ENCODE results near the gene DNAJC8.
A peak's percentile ranks its signal among the peaks of the same experiment; 100 is the strongest.

Gene DNAJC8

DNA sequence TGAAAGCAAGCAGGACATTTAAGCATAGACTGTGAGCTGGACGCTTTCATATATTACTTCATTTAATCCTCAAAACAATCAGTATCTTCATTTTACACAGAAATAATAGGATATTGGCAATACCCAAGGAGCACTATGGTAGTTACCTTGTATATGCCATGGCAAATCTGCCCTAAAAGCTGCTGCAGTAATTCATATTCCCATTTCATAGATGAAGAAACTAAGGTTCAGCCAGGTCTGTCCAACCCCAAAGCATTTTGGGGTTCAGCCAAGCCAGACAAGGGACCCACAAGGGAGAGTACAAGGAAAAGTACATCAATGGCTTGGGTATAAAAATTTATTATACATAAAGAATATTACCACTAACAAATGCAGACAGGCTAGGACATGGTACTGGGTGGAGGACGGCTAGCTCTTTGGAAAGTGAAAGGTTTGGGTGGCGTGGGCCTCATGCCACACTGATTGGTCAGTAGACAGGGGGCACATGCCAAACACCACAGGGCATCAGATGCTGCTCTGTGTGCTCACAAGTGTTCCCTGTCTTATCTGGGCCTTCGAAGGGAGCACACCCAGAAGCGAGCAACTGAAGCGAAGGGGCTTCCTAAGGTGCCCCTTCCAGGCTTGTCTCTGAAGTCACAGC, 32.5 kb downstream of the DNAJC8 start:
- DNase-seq (ENCODE audit: low read depth in 3 of 3) = no peak

DNA sequence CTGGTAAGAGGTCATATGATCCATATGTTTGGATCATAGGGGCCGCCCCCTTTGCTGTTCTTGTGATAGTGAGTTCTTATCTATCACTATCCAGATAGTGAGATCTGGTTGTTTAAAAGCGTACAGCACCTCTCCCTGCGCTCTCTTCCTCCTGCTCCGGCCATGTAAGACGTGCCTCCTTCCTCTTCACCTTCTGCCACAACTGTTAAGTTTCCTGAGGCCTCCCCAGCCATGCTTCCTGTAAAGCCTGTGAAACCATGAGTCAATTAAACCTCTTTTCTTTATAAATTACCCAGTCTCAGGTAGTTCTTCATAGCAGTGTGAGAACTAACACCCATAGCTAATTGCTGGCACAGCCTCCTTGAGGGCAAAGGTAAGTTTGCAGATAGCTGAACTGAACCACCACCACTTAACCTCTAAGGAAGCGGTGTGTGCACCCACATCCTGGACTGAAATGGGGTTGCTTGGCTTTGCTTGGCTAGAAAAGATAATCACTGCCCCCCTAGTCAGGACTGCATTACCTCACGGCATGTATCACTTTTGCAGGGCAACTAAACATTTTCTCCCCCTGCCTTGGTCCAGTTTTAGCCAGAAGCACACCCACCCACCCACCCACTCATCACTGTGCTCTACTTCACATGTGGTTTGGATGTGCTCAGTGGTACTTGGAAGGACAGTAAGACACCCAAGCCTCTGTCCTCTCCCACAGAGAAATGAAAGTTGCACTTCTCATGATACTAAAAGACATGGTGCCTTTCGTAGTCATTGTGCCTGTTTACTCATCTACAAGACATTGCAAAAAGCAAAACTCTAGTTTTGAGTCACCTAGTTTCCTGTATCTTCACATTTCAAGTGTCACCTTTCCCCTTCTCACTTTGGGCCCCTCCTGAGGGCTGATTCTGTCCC, 33.2 kb downstream of the DNAJC8 start:
- peak in 1 of 3 experiments; percentile 11 for DNase-seq (ENCODE audit: low read depth in 3 of 3)

DNA sequence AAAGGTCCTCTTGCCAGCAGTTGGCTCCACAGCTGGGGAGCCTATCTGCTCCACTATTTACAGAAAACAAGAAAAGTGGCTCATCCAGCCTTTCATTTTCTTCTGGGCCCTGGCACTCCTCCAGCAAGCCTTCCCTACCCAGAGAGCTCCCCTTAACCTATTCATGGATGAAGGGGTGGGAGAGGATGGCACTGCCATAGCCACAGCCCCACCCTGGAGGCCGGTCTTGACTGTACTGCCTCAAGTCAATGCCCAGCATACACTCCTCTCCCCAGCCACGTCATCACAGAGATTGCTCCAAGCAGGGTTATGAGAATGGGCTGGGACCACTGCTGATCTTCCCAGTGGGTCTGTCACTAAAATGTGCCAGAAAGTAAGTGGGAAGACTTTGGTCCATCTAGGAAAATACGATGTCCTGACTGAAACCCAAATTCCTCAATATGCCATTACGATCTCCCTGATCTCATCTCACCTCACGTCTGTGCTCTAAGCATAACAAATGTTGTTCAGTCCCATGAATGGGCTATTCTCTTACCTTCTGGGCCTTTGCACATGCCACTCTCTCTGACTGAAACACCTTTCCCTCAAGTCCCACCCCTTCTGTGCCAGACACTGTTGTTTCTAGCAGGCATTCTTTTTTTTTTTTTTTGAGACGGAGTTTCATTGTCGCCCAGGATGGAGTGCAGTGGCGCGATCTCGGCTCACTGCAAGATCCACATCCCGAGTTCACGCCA, 35.0 kb downstream of the DNAJC8 start:
- no peak for DNase-seq (ENCODE audit: low read depth in 3 of 3)

DNA sequence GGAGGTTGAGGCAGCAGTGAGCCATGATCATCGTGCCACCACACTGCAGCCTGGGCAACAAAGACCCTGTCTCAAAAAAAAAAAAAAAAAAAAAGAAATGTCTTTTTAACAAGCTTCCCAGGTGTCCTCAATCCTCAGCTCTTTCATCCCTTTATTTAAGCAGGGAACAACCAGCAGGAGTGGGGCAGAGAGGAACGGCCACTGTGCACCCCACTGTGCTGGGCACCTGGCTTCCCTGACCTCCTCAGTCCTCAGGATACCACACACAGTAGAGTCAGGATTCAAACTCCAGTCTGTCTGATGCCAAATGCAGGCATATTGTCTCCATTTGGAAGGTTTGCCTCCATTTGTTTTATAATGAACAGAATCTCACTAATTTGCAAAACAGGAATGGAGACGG, 36.5 kb downstream of the DNAJC8 start:
- DNase-seq (ENCODE audit: low read depth in 3 of 3) = no peak

DNA sequence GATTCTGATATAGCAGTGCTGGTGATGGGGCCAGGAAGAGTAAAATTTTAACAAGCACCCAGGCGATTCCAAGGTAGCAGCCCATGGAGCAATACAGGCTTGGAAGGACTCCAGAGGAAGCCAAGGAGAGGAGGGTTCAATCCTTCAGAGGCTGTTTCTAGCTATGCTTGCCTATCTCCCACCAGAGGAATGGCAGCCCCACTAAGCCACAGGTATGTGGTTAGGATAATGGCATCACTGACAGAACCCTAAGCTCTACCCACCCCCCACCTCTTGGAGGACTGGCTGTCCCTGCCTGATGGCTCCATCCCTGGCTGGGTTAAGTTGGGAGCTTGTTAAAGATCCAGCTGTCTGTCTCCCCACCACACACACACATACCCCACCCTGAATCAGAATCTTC, 37.0 kb downstream of the DNAJC8 start:
- DNase-seq (ENCODE audit: low read depth in 3 of 3) = no peak

DNA sequence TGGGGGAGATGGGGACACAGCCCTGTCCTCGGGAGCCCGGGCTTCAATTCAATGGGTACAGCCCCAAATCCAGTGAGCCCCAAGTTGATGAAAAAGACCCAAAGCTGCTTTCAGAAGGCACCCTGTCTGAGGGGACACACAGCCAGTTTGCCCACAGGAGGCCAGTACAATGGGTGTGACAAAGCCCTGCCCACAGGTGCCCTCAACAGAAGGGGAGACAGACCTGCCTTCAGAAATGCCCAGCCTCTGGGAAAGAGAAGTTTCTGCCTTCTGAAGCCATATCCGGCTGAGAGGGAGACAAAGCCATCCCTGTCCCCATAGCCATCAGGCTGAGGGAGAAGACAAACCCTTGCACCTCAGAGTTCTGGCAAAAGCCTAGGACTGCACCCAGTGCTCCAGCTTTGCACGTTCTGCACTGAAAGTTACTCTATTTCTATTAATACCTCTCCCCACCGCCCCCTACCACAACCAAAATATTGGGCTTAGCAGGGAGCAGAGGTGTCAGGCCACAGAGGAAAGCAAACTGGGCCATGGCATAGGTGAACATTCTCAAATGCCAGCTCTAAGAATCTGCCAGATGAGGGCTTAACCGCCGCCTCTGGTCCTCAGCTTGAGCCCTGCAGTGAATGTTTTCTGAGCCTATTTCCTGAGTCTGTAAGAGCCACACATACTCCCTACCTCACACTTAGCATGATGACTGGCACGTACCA, 38.3 kb downstream of the DNAJC8 start:
- DNase-seq (ENCODE audit: low read depth in 3 of 3) = no peak

DNA sequence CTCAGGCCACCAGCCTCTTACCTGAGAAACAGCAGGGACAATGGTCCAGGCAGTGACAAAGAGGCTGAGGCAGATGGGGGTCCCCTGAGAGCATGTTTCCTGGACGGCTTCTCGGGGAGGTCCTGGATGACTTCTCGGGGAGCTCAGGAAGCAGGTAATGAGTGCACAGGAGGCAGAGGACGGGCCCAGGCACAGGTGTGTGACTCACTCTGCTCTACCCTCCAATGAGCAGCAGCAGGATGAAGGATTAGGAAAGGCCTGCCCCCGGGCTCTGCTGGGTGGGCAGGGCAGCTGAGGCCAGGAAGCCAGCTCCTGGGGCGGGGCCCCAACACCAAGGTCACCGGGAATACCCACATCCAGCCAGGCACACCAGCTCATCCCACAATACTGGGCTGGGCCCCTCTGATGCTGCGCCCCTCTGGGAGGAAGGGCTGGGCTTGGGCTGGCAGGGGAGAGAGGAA, 39.1 kb downstream of the DNAJC8 start:
- no peak for DNase-seq (ENCODE audit: low read depth in 3 of 3)

DNA sequence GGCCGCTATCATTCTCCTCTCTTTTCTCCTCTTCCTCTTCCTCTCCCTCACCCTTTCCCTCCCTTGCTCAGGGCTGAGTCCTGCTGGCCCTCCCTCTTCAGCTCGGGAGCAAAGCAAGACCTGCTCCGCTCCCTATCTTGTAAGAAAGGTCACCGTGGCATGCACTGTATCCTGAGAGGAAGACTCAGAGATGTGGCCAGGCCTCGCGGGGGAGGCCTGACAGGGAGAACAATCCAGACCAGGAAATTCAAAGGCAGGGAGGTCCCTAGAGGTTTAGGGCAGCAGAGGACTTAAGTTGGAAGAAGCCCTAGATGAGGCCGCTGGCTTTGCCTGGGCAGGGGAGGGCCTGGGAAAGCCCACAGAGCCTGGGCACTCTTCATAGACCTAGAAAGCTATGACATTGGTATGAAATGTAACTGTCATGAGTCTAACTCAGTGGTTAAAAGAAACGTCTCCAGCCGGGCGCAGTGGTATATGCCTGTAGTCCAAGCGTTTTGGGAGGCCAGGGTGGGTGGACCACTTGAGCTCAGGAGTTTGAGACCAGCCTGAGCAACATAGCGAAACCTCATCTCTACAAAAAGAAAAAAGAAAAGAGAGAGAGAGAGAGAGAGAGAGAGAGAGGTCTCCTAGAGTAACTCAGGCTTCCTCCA, 41.7 kb downstream of the DNAJC8 start:
- no peak for DNase-seq (ENCODE audit: low read depth in 3 of 3)

DNA sequence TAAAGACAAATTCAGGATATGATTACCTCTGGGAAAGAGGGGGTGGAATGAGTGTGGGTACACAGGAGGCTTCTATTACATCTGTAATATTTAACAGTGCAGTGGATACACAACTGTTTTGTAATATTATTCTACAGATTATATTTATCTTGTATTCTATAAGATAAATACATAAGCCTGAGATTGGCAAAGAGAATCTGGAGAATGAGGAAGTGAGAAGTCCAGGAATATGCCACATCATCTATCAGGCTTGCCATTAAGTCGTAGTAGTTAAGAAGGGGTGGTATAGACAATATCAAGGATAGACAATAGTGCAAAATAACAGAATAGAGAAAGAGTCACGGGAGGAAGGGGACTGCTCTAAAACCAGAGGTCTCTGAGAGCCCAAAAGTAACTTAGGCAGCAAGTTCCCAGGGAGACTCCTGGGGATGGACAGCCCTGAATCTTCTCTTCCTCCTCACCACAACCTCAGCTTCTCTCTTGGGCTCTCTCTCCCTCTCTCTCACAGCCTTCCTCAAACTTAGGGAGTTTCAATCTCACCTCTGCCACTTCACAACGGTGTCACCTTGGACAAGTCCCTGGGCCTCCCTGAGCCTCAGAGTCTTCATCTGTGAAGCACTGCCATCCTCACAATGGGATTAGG, 42.4 kb downstream of the DNAJC8 start:
- no peak for DNase-seq (ENCODE audit: low read depth in 3 of 3)

DNA sequence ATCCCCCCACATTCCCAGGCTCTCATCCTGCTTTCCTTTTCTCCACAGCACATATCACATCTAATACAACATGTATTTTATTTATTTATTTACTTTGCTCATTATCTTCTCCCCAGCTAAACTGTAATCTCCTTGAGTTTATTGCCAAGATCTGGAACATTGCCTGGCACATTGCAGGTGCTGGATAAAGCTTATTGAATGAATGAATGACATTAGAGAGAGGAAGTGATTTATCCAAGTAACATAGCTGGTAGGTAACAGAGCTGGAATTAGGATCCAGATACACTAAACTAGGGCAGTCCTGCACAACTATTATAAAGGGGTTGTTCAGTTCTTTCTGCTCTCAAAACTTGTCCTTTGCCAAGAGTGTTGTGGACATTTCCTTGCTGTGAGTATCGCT, 47.8 kb downstream of the DNAJC8 start:
- DNase-seq (ENCODE audit: low read depth in 3 of 3) = no peak

DNA sequence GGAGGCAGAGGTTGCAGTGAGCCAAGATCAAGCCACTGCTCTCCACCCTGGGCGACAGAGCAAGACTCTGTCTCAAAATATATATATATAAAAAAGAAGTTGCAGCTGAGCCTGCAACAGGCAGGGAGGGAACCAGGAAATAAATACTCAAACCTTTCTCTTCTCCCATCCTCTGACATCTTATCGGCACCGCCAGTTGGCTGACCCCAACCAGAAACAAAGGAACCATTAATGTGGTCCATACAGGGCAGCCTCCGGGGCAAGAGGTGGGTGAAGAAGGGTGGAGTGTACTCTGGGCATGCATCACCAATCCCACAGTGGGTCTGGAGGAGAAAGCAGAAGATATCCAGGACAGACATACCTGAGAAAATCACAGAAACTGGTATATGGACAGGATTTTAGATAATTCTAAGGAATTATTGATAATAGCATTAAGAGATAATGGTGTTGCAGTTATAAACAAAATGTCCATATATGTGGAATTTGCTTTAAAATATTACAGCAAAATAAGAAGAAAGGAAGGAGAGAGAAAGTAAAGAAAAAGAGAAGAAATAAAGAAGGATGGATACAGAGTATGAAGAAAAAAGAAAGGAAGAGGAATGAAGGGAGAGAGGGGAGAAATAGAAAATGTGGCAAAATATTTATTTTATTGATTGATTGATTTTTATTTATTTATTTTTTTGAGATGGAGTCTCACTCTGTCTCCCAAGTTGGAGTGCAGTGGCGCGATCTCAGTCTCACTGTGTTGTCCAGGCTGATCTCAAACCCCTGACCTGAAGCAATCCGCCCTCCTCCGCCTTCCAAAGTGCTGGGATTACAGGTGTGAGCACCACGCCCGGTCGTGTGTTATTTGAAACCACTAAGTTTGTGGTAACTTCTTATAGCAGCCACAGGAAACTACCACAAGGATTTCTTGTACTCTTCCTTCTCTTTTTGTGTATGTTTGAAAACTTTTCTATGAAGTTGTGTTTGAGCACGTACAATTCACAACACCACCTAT, 52.2 kb downstream of the DNAJC8 start:
- no peak for DNase-seq (ENCODE audit: low read depth in 3 of 3)

DNA sequence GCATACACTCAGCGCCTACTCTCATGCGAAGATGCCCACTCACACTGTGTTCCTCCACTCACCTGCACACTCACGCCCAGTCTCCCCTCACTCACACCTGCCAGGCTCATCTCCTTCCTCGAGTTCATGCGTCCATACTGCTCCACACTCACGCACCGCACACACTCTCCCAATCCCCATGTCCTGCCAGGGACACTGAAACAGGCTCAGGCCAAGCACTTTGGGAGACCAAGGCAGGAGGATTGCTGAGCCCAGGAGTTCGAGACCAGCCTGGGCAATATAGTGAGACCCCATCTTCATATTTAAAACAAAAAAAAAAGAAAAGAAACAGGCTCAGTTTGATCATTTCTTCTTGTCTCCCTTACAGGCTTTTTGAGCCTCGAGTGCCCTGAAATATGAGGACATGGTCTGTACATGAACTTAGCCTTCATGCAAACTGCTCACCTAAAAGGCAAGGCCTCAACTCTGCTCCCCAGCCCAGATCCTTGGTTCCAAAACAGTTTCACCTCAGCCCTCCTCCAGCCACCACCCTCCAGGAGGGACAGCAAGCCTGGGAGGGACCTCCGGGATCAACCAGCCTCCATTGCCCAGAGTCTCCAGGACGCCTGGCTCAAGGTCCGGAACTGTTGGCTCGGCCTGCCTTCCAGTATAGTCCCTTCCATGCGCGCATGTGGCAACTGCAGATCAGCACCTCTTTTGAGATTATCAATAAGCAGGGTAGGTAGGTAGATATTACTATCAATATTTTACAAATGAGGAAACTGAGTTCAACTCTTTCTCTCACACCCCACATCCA, 53.9 kb downstream of the DNAJC8 start:
- no peak for DNase-seq (ENCODE audit: low read depth in 3 of 3)

DNA sequence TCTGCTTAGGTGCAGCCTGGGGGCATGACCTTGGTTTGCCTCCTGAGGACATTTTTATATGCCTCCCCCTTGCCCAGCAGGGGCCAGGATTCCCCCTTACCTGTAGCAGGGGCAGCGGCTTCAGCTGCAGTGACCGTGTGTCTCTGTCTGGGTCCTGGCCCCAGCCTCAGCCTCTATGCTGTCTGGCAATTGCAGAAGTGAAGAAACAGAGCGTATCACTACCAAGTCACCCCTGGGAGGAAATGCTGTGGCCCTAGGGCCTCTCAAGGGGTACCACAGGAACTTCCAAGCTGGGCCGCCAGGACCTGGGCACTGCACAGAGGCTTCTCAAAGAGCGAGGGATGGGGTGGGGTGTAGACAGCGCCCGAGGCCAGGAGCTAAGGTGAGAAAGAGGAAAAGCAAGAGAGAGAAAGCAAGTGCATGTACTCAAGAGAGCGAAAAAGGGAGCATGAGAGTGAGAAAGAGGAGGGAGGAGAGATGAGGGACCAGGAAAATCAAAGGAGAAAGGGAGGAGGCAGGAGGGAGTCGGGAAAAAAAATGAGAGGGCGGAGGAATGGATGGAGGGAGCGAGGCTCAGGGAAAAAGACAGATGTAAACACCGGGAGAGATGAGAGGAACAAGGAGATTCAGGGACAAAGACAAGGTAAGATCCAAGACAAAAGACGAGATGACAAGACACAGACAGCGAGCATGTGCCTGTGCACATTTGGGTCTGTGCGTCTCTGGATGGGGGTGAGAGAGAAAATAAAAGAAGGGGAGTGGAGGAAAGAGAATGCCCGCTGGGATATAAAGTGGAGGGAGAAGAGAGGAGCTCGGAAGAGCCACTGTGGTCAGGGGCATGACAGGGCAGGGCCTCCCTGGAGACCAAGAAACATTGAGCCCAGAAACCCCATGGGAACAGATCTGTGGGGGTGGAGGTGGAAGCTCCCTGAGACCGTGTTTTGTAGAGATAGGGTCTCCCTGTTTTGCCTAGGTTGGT, 56.0 kb downstream of the DNAJC8 start, which contains the start of gene PTAFR:
Gene PTAFR, minus strand, starts transcription at position 199 of the 979 bp plus-strand sequence. CDS start 25,669 bp downstream, outside the sequence.
- no peak for DNase-seq (ENCODE audit: low read depth in 3 of 3)

DNA sequence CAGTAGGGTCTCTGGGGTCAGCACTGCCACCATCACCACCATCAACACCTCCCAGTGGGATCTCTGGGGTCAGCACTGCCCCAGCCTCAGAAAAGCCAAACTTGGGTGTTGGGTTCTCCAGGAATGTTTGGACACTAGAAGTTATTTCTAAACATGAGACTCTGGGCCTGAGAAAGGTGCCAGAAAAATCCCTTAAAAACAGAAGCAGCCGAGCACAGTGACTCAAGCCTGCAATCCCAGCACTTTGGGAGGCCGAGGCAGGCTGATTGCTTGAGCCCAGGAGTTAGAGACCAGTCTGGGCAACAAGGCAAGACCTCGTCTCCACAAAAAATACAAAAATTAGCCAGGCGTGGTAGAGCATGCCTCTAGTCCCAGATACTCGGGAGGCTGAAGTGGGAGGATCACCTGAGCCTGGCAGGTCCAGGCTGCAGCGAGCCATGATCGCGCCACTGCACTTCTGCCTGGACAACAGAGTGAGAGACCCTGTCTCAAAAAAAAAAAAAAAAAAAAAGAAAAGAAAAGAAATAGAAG, 56.8 kb downstream of the DNAJC8 start:
- DNase-seq (ENCODE audit: low read depth in 3 of 3) = no peak

DNA sequence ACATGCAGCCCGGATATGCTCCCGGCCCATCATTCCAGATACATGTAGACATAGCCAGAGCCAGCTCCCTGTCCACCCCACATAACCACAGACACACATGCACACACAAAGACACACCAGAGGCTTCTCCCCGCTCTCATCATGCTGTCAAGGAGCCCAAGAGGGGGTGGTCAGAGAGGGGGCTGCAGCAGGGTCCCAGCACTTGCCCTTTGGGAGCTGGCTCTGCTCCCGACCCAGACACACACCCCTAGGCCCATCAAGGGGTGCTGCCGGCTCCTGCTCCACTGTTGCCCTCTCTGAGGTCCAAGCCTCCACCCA, 58.9 kb downstream of the DNAJC8 start:
- DNase-seq (ENCODE audit: low read depth in 3 of 3) = no peak

DNA sequence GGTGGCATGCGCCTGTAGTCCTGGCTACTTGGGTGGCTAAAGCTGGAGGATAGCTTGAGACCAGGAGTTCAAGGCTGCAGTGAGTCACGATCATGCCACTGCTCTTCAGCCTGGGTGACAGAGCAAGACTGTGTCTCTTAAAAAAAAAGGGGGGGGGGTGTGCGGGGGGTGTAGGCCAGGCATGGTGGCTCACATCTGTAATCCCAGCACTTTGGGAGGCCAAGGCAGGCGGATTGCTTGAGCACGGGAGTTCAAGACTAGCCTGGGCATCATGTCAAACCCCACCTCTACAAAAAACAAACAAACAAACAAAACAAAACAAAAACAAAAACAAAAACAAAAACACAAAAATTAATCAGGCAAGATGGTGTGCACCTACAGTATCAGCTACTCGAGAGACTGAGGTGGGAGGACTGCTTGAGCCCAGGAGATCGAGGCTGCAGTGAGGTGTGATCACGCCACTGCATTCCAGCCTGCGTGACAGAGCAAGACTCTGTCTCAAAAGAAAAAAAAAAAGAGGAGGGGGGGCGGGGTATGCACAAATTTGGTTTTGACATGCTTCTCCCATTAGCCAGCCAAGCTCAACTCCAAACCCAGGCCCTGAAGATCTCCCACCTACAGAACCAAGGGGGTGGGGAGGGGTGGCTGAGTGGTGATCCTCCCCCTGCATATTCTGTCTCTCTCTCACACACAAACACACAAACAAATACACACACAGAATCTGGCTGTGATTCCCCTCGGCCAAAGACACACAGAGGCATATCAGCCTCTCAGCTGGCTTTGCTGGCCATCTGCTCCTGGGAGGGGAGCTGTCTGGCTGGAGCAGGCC, 59.5 kb downstream of the DNAJC8 start:
- no peak for DNase-seq (ENCODE audit: low read depth in 3 of 3)
